ENCODE data around the gene PRM2.
"Not testable (repeated sequence)": the region's sequence is repeated elsewhere in the genome, so short reads cannot be mapped to it uniquely, and the experiment has no call there.

Gene PRM2

DNA sequence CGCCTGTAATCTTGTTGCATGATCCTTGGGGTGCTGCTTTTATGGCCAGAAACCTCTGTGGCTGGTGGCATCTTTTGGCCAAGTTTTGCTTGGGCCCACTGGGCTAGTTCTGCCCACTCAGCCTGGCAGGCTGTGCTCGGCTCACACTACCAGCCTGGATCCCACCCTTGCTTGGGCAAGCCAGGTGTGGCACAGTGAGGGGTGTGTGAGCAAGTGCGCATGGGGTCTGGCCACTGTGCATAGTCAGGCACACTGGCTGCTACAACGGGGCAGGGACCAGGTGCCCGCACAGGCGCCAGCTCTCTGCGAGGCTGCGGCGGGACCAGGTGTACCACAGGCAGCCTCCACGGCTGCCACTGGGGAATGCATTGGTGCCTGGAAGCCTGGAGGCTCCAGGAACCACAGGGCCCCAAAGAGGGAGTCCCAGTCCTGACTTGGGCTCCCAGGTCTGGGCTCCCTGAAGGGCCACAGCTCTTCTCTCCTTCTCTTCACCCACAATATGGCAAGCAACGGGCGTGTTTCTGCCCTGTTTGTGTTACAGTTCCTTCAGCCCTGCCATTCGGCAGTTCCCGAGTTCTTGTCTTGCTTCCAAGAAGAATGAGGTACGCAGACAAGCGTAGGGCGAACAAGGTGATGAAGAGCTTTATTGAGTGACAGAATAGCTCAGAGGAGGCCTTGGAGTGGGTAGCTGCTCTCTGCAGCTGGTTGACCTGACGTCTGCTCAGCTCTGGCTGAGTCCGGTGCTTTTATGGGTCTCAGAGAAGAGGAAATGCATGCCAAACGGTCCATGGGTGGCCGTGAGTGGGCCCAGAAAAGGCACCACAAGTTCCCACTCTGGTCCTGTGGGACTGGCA lies 31.6 kb upstream of the PRM2 start:
- no peak for DNase-seq (ENCODE audit: low read depth)

DNA sequence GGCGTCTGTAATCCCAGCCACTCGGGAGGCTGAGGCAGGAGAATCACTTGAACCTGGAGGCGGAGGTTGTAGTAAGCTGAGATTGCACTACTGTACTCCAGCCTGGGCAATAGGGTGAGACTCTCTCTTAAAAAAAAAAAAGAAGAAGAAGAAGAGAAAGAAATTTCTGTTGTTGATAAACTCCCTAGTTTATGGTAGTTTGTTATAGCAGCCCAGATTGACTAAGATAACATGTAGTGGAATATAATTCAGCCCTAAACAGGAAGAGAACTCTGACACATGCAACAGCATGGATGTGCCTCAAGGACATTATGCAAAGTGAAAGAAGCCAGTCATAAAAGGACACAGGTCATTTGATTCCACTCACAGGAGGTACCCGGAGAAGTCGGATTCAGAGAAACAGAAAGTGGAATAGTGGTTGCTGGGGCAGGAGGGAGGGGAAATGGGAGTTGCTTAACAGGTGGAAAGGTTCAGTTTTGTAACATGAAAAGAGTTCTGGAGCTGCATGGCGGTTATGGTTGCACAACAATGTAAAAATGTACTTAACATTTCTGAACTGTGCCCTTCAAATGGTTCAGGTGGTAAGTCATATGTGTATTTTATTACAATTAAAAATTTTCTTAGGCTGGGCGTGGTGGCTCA lies 30.8 kb upstream of the PRM2 start:
- DNase-seq (ENCODE audit: low read depth): no peak

DNA sequence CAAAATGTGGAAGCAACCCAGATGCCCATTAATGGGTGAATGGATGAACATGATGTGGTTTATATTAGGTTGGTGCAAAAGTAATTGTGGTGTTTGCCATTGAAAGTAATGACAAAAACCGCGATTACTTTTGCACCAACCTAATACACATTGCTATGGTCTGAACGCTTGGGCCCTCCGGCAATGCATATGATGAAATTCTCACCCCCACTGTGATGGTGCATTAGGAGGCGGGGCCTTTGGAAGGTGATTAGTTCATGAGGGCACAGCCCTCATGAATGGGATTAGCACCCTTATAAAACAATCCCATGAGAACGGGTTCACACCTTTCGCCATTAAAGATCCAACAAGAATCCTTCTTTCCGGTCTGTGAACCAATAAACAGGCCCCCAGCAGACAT lies 30.1 kb upstream of the PRM2 start:
- DNase-seq (ENCODE audit: low read depth): no peak

DNA sequence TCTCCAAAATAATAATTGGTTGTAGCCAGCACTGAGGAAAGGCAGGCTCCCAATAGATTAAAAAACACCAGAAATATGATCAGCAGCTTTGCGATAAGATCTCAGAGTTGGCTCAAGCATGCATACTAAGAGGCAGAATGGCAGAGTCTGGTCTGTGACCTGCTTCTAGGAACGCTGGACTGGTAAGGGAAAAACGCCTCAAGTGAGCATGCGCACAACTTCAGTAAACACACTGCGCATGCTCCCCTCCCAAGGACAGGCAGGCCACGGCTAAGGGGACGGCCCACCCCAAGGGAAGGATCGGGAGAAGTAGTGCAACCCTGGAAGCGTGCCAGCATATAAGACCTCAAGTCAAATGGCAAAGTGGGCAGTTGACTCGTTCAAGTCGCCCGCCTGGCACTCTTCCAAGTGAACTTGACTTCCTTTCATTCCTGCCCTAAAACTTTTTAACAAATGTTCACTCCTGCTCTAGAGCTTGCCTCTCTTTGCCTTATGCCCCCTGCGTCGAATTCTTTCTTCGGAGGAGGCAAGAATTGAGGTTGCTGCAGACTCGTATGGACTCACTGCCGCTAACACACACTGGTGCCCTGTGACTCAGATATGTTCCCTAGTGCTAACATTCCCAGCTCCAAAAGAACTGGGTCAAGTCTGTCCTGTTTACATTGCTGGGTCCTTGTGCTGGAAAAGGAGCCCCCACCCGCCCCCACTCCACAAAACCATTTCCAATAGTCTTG lies 27.3 kb upstream of the PRM2 start:
- no peak for DNase-seq (ENCODE audit: low read depth)

DNA sequence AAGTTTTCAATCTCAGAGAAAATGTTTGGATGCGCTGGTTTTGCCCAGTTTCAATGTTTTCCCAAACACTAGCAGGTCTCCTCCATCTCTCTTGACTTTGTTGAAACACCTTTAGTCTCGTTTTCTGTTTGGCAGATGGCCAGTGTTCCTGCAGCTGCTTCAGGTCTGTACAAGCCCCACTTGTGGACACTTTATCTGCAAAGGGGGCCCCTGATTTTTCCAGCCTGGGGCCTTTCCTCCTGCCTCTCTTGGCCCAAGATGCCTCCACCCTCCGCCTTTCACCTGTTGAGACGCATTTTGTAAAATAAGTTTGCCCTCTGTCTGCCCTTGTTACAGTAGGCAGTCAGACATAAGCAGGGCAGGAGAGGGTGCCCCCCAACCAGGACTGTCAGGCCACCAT lies 26.7 kb upstream of the PRM2 start:
- DNase-seq (ENCODE audit: low read depth): no peak

DNA sequence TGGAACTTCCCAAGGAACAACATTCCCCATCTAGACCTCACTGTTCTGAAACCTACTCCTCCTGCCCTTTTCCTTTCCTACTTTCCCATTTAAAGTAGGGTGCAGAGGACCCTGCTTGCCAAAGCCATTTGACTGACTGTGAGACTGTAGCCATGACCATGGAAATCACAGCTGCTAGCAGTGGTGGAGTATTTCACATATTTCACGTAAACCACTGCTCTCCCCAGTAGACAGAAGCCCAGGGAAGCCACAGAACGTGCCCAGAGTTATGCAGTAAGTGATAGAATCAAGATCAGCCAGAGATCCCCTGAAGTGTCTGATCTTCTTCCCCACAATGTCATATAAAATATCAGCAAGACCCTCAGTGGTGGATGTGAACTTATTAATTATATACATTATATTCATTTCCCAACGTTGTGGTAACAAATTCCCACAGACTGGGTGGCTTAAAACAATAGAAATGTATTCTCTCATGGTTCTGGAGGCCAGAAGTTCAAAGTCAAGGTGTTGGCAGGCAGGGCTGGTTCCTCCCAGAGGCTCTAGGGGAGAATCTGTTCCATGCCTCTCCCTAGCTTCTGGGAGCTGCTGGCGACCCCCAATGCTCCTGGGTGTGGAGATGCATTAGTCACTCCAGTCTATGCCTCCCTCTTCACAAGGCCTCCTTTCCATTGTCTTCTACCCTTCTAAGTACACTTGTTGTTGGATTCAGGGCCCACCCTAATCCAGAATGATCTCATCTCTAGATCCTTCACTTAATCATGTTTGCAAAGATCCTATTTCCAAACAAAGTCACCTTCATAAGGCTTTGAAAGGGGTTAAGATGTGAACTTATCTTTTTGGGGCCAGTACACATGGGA lies 25.6 kb upstream of the PRM2 start:
- no peak for DNase-seq (ENCODE audit: low read depth)

DNA sequence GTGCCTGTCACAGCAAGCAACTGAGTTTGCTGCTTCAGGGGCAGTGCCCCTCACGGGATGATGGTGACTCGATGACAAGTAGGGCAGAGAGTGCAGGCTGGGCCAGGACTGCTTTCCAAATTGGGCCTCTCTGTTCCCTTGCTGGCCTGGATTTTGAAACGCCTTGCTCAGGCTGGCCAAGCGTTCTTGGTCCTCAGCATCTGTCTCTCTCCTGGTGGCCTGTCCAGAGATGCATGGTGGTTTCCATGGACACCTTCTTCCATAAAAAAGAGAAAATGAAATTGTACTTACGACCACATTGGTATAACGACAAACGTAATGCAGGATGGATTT lies 24.2 kb upstream of the PRM2 start:
- DNase-seq (ENCODE audit: low read depth): no peak

DNA sequence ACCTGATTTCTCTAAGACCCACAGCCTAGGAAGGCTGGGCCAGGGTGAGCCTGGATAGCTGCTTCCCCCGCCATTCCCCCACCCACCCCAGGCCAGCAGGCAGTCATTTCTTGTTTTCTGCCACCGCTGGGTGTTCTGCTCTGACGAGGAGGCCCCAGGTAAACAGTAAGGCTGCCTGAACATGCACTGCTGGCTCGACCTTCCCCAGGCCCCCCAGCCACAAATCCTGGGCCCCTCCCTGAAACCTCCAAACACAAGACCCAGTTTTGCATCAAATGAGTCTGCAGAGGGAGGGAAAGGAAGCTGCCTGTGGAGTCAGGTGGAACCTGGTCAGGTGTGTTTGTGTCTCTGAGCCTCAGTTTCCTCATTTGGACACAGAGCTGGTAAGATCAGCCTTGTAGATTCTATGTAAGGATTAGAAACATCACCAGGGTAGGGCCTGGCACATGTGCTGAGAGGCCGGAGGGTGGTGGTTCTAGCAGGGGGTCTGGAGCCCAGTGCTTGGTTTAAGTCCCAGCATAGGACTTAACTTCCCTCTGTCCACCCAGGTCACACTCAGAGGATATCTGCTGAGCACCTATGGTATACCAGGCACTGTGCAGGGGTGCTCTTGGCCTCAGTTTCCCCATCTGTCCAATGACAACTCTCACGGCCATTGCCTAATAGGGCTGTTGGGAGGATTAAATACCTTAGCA lies 23.7 kb upstream of the PRM2 start:
- no peak for DNase-seq (ENCODE audit: low read depth)

DNA sequence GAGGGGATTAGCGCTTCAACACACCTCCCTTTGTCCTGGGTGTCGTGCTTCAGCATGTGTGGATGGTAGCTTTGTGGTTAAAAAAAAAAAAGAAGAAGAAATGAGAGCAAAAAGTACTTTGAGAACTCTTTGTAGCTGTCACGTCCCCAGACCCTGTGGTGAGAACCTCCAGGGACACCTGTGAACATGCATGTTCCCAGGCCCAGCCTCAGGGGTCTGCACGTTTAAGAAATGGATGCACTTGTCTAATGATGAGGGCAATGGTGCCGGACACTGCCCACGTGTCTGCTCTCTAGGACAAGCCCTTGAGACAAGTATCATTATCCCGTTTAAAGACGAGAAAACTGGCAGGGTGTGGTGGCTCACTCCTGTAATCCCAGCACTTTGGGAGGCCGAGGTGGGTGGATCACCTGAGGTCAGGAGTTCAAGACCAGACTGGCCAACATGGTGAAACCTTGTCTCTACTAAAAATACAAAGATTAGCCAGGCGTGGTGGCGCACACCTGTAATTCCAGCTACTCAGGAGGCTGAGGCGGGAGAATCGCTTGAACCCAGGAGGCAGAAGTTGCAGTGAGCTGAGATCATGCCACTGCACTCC lies 22.8 kb upstream of the PRM2 start:
- not testable (repeated sequence) for DNase-seq (ENCODE audit: low read depth)

DNA sequence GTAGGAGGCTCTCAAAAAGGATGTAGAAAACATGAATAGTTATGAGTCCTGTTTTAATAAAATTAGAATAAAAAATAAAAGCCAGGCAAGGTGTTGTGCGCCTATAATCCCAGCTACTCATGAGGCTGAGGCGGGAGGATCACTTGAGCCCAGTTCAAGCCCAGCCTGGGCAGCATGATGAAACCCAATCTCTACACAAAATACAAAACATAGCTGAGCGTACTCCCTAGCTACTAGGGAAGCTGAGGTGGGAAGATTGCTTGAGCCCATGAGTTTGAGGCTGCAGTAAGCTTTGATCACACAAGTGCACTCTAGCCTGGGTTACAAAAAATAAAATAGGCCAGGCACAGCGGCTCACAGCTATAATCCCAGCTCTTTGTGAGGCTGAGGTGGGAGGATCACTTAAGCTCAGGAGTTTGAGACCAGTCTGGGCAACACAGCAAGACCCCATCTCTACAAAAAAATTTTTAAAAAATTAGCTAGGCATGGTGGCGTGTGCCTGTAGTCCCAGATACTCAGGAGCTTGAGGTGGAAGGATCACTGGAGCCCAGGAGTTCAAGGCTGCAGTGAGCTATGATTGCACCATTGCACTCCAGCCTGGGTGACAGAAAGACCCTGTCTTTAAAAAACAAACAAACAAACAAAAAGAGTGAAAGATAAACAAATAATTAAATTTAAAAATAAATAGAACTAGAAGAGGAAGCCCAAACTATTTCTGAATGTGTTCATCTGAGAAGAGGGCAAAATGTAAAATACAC lies 22.0 kb upstream of the PRM2 start:
- no peak for DNase-seq (ENCODE audit: low read depth)

DNA sequence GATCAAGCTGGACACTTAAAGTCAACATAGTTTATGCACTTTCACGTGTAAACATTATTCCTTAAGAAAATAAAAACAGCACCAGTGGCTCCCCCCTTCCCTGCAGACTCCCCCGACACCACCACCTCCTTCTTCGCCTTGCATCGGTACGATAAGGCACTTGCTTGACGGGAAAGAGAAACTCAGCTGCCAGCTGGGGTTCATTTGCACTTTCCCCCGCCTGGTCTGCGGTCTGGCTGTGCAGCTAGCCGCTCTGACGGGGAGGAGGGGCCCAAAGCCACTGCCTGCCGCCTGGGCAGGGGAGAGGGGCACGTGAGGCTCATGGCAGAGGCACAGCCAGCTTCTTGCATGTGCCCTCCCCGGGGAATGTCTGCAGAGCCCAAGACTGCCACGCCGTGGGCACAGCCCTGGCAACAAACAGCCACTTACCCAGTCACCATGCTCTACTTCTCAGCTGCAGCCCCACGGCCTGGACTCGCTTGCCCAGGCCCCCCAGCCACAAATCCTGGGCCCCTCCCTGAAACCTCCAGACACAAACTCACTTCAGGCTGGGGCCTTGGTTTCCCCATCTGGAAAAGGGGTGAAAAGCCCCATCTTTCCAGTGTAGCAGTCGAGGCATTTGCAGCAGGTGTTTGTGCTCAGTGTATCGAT lies 21.3 kb upstream of the PRM2 start:
- peak; percentile 87 for DNase-seq (ENCODE audit: low read depth)

DNA sequence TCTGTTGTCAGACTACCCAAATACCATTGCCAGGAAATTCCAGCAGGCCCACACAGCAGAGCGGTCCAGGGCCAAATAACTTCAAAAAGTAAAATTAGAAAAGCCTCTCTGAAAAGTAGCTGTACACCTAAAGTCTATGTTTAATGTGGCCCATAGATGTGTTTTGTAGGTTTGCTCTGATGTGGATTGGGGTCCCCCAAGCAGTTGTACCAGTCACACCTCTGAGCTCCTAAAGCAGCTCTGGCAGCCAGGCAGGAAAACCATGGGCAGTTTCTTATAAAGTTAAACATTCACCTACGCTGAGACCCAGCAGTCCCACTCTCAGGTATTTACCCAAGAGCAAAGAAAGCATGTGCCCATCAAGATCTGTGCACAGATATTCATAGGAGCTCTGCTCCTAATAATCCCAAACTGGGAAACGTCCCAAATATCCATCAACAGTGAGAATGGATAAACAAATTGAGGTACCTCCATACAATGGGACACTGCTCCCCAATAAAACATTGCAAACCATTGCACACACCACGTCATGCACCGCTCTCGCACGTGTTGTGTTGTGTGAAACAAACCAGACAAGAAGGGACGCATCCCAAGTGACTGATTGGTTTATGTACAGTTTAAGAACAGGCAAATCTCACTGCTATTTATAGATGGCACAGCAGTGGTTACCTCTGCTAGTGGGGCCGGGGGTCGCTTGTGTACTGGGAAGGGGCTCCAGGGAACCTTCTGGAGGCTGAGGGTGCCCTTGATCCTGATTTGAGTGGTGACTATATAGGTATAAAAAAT lies 20.6 kb upstream of the PRM2 start:
- DNase-seq (ENCODE audit: low read depth): no peak

DNA sequence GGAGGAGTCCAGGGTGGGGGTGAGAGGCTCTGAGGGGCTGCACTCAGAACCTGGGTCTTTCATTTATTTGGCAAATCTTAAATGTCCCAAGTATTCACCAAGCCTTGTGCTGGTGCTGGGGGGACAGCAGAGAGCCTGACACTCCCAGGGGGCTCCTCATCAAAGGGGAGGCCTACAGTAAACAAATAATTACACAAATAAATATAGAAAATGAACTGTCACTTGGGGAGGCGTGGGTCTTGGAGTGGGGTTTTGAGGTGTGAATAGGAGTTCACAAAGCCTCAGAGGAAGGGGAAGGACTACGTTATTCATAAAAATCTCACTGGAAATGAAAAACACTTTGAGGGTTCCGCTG lies 20.0 kb upstream of the PRM2 start:
- no peak for DNase-seq (ENCODE audit: low read depth)

DNA sequence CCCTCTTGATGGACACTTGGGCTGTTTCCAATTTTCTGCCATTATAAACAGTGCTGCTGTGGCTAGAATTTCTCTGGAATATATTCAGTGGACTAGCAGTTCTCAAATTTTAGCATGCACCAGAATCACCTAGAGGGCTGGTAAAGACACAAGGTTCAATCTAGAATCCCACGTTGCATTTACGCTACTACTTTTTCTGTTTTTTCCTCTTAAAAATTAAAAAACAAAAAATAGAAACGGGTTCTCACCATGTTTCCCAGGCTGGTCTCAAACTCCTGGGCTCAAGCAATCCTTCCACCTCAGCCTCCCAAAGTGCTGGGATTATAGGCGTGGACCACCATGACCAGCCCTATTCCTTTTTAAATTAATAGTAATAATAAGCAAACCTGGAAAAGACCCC lies 19.4 kb upstream of the PRM2 start:
- DNase-seq (ENCODE audit: low read depth): no peak

DNA sequence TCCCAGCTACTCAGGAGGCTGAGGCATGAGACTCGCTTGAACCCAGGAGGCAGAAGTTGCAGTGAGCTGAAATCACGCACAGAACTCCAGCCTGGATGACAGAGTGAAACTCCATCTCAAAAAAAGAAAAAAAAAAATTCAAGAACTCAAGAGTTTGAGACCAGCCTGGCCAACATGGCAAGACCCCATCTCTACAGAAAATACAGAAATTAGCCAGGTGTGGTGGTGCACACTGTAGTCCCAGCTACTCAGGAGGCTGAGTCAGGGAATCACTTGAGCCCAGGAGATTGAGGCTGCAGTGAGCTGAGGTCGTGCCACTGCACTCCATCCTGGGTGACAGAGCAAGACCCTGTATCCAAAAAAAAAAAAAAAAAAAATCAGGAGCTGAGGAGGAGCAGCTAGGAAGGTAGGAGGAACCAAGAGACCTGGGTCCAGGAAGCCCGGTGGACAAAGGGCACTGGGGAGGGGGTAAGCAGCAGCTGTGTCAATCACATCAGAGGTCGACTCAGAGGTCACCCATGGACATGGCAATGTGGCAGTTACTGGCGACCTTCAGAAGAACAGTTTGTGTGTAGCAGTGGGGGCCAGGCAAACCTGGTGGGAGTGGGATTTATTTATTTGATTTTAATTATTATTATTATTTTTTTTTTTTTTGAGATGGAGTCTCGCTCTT lies 15.9 kb upstream of the PRM2 start:
- DNase-seq (ENCODE audit: low read depth): no peak

DNA sequence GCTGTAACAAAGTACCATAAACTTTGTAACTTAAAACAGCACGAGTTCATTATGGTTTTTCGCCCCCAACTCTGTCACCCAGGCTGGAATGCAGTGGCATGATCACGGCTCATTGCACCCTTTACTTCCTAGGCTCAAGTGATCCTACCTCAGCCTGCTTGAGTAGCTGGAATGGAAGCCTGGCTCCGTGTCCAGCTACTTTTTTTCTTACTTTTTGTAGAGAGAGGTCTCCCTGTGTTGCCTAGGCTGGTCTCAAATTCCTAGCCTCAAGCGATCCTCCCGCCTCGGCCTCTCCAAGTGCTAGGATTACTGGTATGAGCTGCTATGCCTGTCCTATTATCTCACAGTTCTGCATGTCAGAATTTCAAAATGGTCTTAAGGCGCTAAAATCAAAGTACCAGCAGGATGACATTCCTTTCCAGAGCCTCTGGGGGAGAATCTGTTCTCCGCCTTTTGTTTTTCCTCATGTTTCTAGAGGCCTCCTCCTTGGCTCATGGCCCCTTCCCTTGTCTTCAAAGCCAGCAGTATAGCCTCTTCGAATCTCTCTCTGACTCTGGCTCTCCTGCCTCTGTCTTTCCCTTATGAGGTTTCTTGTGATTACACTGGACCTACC lies 14.9 kb upstream of the PRM2 start:
- no peak for DNase-seq (ENCODE audit: low read depth)

DNA sequence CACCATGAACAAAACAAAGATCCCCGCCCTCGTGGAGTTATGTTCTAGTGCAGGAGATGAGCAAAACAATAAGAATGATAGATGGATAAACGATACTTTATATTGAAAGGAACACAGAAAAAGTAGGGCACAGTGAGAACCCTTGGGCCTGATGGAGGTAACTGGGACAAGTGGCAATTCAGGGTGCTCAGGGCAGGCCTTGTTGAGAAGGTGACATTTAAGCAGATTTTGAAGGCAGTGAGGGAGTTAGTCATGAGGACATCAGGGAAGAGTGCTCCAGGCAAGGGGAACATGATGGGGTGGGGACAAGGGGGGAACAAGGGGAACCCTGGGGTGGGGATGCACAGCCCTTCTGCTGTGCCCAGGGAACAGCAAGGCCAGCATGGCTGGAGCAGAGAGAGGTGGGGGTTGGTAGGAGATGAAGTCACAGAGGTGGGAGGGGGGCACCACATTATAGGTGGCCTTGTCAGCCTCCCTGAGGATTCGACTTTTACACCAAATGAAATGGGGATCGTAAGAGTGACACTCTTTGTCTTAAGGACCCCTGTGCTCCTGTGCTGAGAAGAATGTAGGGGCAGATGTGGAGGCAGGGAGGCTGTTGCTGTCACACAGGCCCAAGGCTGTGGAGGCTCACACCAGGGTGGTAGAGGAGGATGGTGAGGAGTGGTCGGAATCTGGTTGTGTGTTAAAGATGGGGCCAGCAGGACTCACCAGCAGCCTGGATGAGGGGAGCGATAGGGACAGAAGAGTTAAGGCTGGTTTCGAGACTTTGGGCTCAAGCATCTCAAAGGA lies 14.0 kb upstream of the PRM2 start:
- no peak for DNase-seq (ENCODE audit: low read depth)

Measured in fibroblast of gingiva (primary cell).